Measurements from ENCODE around the gene WNT1. TPM values are rescaled to one million over a fixed set of nuclear protein-coding genes. Genes with fewer than 3 reads are reported as not detected.

Gene WNT1
- total and polyA plus RNA-seq, 9 of the 15 experiments (the other 6 are each of a cell fraction or from before 2014, with no cell fraction given): not detected

DNA sequence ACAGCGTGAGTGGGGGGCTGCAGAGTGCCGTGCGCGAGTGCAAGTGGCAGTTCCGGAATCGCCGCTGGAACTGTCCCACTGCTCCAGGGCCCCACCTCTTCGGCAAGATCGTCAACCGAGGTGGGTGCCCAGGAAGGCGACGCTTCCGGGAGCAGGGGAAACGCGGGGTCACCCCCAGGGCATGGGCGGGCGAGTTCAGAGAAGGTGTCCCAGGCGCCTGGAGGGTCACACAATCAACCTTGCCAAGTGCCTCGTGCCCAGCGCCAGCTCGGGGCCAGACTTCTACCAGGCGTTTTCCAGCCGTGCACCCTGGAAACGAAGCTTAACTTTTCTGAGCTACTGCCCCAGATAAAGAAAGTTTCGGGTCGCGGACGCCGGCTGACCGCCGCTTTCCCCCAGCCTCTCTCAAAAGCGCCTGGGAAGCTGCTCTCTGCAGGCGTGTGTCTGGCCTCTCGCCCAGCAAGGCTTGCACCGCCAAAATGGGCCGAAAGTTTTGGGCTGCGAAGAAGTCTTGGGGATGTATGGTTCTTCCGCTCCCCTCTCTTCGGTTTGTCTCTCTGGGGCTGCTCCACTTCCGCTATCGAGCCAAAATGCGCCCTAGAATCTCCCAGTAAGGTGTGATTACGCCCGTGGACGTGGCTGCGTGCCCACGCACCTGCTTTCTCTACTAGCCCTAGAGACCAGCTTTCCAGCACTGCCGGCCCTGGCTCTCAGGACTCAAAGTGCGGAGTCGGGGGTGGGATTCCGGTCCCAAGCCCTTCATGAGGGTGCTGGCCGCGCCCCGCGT is 1.7 kb downstream of the WNT1 start (continued):
- TF ChIP-seq, protein P1, sequence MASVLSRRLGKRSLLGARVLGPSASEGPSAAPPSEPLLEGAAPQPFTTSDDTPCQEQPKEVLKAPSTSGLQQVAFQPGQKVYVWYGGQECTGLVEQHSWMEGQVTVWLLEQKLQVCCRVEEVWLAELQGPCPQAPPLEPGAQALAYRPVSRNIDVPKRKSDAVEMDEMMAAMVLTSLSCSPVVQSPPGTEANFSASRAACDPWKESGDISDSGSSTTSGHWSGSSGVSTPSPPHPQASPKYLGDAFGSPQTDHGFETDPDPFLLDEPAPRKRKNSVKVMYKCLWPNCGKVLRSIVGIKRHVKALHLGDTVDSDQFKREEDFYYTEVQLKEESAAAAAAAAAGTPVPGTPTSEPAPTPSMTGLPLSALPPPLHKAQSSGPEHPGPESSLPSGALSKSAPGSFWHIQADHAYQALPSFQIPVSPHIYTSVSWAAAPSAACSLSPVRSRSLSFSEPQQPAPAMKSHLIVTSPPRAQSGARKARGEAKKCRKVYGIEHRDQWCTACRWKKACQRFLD (CRISPR knock-in tag; IDR thresholded peaks at IDR 0.05): no peak
- no peak for TF ChIP-seq MCM7 (IDR thresholded peaks at IDR 0.05)
- TF ChIP-seq ZBTB1 (CRISPR knock-in tag; IDR thresholded peaks at IDR 0.05; ENCODE audit: borderline replicate concordance, low read depth): no peak
- TF ChIP-seq MYBL2 (IDR thresholded peaks at IDR 0.05; ENCODE audit: low read depth): no peak
- no peak for TF ChIP-seq MYBL2 (CRISPR knock-in tag; IDR thresholded peaks at IDR 0.05; ENCODE audit: borderline replicate concordance)
- TF ChIP-seq PRMT5 (CRISPR knock-in tag; IDR thresholded peaks at IDR 0.05): no peak
- TF ChIP-seq NFIC (IDR thresholded peaks at IDR 0.05): no peak
- no peak for TF ChIP-seq FOS (IDR thresholded peaks at IDR 0.05; ENCODE audit: extremely low read depth, insufficient read length)

DNA sequence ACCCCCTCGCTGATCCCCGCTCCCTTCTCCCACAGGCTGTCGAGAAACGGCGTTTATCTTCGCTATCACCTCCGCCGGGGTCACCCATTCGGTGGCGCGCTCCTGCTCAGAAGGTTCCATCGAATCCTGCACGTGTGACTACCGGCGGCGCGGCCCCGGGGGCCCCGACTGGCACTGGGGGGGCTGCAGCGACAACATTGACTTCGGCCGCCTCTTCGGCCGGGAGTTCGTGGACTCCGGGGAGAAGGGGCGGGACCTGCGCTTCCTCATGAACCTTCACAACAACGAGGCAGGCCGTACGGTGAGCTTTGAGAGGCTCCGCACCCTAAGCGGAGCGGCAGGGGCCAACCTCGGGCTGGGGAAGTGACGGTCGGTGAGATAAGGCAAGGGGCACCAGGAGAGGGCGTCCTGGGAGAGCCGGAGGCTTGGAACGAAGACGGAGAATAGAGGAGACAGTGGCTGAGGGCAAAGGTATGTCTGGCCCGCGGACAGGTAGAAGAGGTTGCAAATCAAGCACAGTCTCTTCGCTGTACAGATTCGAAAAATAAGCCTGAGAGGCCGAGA is 2.3 kb downstream of the WNT1 start:
- H3K27ac ChIP-seq (ENCODE audit: extremely low read depth, low read depth, low read length): no peak overlapping the region
- CTCF ChIA-PET (ENCODE audit: low intra/inter-chr PET ratio): no interaction called here
- intact Hi-C loops (cut with micrococcal nuclease) (loop anchor here (10.0 kb wide), 1 partner anchor 226 kb away; no protein-coding TSS in a partner anchor), in situ Hi-C loops (cut with MboI) (no loop called here)
- 24% methylated on average over 31 of the region's 46 CpGs for WGBS (ENCODE audit: insufficient coverage, low coverage, missing lambda C conversion rate)
- no peak overlapping the region for H2AFZ ChIP-seq (ENCODE audit: low read depth, low read length)
- no peak overlapping the region for H3K4me3 ChIP-seq
- no peaks in the 10 kb centered on the region for H3K9me3 ChIP-seq (replicated peaks; ENCODE audit: control insufficient read depth, insufficient read depth, low read depth, low read length)
- peak; percentile 39 for ATAC-seq
- FAIRE-seq: no peak
- H3K4me1 ChIP-seq (replicated peaks in 1 of 2; ENCODE audit: control insufficient read depth in 2 of 2, insufficient read depth in 2 of 2, low read length in 2 of 2): peaks cover 6 to 42% of the 10 kb centered on the region in 2 experiments; a peak in 3 of 5 replicates
- peak in 2 of 4 experiments; percentile 59 to 60 for DNase-seq (ENCODE audit: extremely low read depth in 1 of 4, low spot score in 3 of 4)
- H4K20me1 ChIP-seq (replicated peaks; ENCODE audit: control insufficient read depth, insufficient read depth, low read length): no peaks in the 10 kb centered on the region; the same call in none of the 2 replicates
- no peaks in the 10 kb centered on the region for H3K36me3 ChIP-seq (ENCODE audit: control insufficient read depth, insufficient read depth, low read length)
- H3K9ac ChIP-seq (ENCODE audit: insufficient read depth in 1 of 2, low read depth in 2 of 2, low read length in 2 of 2): peak overlapping the region in 1 of 2 experiments; percentile 59; a peak in 1 of 4 replicates
- no TSS peak for BruUV-seq (replicated peaks)
- H3K79me2 ChIP-seq (ENCODE audit: control insufficient read depth, insufficient read depth, low read length): no peaks in the 10 kb centered on the region
- no peak overlapping the region for H3K4me2 ChIP-seq (ENCODE audit: insufficient read depth, low read length)
- H3K9me1 ChIP-seq (ENCODE audit: control insufficient read depth, insufficient read depth, low read length): peaks cover 3% of the 10 kb centered on the region
- POLR2A ChIA-PET: interaction anchor here (0.9 to 1.8 kb wide), 3 partner anchors 8 to 180 kb away, joined by 3 to 6 read pairs (median 5); no protein-coding TSS in a partner anchor
- peaks cover 44 to 65% of the 10 kb centered on the region in 2 experiments; a peak in 4 of 5 replicates for H3K27me3 ChIP-seq (ENCODE audit: control insufficient read depth in 2 of 2, insufficient read depth in 2 of 2, low read length in 2 of 2)
- no peak for TF ChIP-seq ZNF551 (CRISPR knock-in tag; IDR thresholded peaks at IDR 0.05)
- no peak for TF ChIP-seq IFI16 (CRISPR knock-in tag; IDR thresholded peaks at IDR 0.05)
- TF ChIP-seq ZNF668 (CRISPR knock-in tag; IDR thresholded peaks at IDR 0.05): no peak
- TF ChIP-seq GATAD2A (IDR thresholded peaks at IDR 0.05): no peak
- TF ChIP-seq, protein P2, sequence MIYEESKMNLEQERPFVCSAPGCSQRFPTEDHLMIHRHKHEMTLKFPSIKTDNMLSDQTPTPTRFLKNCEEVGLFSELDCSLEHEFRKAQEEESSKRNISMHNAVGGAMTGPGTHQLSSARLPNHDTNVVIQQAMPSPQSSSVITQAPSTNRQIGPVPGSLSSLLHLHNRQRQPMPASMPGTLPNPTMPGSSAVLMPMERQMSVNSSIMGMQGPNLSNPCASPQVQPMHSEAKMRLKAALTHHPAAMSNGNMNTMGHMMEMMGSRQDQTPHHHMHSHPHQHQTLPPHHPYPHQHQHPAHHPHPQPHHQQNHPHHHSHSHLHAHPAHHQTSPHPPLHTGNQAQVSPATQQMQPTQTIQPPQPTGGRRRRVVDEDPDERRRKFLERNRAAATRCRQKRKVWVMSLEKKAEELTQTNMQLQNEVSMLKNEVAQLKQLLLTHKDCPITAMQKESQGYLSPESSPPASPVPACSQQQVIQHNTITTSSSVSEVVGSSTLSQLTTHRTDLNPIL (CRISPR knock-in tag; IDR thresholded peaks at IDR 0.05): no peak
- TF ChIP-seq ZC3H4 (CRISPR knock-in tag; IDR thresholded peaks at IDR 0.05; ENCODE audit: borderline replicate concordance): no peak
- TF ChIP-seq NFE2L1 (tag; IDR thresholded peaks at IDR 0.05; ENCODE audit: borderline replicate concordance, low read depth): no peak

Measured in K562 (cell line).